Hypothalamus (tissue), 51 donors: ENCODE data around the gene N4BP2L2.
"Not testable (repeated sequence)": the region's sequence is repeated elsewhere in the genome, so short reads cannot be mapped to it uniquely, and the experiment has no call there.

Source experiments
- DNase-seq, 51 donors: peaks; one replicate each; lab custom pipeline; 2025; lab: John Stamatoyannopoulos, UW

Gene N4BP2L2

DNA sequence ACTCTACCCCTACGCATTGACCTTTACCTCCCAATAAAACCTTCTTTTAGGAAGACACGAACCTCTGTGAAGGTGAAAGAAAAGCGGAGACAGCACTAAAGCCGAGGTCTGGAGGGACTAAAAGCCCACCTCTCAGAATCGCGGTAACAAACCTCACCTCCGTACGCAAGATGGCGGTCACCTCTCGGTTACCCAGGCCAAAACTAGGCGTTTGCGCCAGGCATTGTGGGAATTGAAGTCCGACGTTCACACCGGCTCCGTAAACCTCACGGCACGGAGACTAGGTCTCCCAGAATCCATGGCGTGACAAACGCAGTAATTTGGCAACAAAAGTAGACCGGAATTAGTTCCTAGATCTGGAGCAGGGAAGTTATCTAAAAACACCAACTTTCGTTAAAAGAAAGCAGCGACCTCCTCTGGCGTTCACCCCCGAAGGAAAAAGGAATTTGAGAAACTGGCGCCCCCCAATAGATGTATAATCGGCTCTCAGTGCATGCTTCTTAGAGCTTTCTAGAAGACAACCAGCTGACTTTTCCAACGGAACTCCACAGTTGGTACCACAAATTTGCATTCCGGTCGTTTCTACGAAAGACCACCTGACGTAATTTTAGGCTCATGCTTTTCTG, at the start of gene N4BP2L2:
Gene N4BP2L2, minus strand, starts transcription at position 175 of the 626 bp plus-strand sequence. CDS start 1,768 bp downstream, outside the sequence.
- peak; percentile 27 to 97 (median 90) for DNase-seq

DNA sequence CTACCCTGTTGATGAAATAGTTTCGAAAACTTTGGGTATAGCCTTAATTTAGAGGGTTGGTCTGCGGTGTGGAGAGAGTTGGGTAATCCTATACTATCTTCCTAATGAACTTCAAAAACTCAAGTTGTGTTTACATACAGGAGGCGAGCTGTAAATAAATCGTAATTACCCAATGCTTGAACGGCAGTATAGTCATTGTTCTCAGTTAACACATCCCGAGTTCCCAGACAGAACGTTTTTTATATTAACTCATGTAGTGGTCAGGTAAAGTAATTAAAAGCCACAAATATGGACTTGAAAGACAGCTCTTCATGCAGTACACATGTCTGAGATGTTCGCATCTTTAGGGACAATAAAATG, 49.2 kb upstream of the N4BP2L2 start:
- peak in 1 of 51 donors; percentile 37 for DNase-seq

GRCh38 chr13:32587011-32587810, 48.6 kb upstream of the N4BP2L2 start:
- peak; percentile 5 to 82 (median 55) for DNase-seq

- DNase-seq = peak; percentile 46 to 97 (median 89)
Measured at GRCh38 chr13:32586080-32586900, 47.7 kb upstream of the N4BP2L2 start, which contains the start of gene PDS5B. TSS of gene PDS5B (plus strand) at chr13:32586452. CDS start at chr13:32648773, 62,321 bp downstream.

DNA sequence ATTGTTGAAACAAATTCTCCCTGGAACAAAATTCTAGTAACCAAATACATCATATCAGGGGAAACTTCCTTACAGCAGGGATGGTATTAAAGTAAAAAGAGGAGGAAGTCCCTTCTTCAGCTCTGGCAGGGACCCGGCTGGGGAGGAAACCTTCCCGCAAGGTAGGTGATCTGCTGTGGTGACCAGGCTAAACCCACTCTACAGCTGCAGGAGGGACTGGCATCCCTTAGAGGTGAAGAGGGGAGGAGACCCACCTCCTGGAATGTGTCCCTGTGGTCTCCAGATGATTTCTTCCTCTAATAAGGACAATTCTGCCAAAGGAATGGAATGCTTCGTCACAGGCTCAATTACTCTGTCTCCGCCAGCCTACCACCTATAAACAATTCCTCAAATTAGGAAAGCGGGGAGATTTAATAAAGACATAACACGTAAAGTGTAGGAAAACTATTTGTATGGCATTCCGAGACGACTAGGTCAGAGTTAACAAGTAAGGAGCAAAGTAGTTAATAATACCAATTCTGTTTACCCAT, 47.0 kb upstream of the N4BP2L2 start:
- peak in 10 of 51 donors; percentile 0 to 46 (median 2) for DNase-seq

DNA sequence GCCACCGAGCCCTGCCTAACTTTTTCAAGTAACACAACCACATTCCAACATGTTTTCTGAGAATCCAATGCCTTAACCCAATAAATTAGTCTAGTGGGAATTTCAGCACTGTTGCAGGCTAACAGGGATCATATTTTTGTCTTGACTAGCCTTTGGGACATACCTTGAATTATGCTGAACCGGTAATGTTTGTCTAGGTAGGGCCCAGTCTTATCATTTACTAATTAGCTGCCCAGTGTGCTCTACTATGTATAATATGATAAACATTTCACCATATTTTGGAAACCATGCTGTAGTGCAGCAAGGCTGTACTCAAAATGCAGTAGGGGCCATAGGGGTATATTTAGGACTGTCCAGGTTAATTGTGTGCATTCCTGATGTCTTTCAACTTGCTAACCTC, 44.4 kb upstream of the N4BP2L2 start:
- DNase-seq = no peak

DNA sequence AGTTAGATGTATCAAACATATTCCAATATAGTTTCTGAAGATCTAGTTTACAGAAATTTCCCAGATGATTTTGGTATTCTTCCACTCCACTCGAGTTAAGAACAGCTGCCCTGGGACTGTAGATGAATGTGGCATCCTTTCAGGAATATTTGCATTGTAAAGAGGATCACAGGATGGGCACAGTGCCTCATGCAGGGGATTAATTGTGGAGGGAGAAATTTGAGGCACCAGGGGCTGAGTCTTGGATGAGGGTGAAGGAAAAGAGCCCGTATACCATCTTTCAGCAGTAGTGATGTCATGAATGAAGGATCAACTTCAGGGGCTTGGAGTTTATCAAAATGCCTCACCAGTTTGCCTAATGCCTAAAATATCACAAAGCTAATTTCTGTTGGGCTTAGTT, 43.7 kb upstream of the N4BP2L2 start:
- no peak for DNase-seq

GRCh38 chr13:32581177-32581786, 42.7 kb upstream of the N4BP2L2 start:
- peak in 1 of 51 donors; percentile 20 for DNase-seq

- no peak for DNase-seq
Measured at GRCh38 chr13:32577032-32577431, 38.4 kb upstream of the N4BP2L2 start.

- DNase-seq = not testable (repeated sequence)
Measured at GRCh38 chr13:32575687-32576086, 37.1 kb upstream of the N4BP2L2 start.

DNA sequence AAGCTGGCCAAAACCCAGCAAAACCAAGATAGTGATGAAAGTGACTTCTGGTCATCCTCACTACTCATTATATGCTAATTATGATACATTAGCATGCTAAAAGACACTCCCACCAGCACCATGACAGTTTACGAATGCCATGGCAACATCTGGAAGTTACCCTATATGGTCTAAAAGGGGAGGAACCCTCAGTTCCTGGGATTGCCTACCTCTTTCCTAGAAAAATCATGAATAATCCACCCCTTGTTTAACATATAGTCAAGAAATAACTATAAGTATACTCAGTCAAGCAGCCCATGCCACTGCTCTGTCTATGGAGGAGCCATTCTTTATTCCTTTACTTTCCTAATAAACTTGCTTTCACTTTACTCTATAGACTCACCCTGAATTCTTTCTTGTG, 22.2 kb upstream of the N4BP2L2 start:
- DNase-seq = not testable (repeated sequence)

DNA sequence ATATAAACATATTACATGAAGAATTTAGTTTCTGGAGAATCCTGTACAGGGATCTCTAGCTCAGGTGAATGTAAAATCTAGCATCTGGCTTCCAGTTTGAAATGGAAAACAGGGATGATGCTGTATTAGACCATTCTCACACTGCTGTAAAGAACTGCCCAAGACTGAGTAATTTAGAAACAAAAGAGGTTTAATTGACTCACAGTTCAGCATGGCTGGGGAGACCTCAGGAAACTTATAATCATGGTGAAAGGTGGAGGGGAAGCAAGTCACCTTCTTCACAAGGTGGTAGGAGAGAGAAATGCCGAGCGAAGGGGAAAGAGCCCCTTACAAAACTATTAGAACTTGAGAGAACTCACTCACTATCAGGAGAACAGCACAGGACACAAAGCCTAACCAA, 17.0 kb upstream of the N4BP2L2 start:
- no peak for DNase-seq

DNA sequence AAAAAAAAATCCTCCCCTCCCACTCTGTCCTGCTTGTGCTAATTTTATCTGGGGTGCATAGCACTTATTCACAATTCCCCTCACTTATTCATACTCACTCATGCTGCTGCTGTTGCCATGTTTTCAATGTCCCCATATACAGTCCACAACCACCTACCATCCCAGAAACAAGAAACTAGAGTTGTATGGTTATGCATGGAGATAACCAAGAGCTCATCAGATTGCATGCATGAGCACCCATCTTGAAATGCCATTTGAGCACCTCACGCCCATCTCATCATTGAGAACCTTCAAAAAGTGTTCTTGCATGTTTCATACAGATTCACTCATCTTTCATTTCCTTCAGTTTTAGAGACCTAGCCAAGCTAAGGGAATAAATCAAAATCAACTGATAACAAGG, 15.1 kb upstream of the N4BP2L2 start:
- DNase-seq = no peak

- DNase-seq = no peak
Measured at GRCh38 chr13:32549788-32550187, 11.2 kb upstream of the N4BP2L2 start.

GRCh38 chr13:32548837-32549236, 10.2 kb upstream of the N4BP2L2 start:
- DNase-seq = no peak

DNA sequence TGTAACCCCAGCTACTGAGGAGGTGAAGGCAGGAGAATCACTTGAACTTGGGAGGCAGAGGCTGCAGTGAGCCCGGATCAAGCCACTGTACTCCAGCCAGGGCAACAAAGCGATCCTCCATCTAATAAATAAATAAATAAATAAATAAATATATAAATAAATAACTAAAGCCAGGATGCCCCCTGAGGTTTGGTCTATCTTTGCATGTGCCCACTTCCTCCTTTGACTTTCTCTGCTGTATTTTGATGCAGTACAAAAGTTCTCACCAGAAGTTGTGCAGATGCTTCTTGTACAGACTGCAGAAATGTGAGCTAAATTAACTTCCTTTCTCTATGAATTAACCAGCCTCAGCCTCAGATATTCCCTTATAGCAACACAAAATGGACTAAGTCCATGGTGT, 6.5 kb upstream of the N4BP2L2 start:
- DNase-seq = no peak

DNA sequence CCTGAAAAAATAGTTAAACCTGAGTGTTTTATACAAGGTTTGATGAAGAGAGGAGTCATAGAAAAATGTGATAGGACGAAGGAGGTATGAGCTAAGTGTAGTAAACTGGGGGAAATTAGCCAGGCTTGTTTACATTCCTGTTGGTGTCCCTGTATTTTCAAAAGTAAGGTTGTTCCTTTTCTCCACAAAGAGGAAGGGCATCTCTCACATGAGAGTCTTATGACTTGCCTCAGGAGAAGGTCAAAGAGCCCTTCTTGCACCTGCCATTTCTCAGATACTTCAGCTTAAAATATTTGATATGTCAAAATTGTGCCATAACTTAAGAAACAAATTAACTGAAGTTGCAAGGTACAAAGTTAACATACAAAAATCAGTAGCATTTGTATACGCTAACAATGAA, 3.6 kb upstream of the N4BP2L2 start:
- DNase-seq = no peak

DNA sequence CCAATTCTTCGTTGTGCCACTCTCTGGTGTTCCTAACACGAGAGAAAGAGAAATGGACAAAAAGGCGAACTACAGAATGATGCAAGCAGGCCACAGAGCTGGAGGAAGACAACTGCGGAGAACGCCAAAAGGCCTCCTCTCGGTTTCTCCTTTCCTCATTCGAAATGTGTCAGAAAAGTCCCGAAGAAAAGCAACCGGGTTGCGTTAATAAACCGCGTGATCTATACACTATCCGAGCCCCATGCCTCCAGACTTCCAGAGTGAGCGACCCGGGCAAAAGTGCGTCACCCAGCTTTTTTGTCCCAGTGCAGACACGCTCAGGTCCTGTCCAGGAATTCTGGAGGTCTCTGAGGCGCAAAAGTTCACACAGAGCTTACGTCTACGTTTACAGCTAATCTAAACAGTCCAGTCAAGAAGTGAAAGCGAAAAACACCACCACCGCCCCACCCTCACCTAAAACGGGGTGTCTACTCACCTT, 413 bp downstream of the N4BP2L2 start:
- DNase-seq = peak in 26 of 51 donors; percentile 13 to 76 (median 44)

DNA sequence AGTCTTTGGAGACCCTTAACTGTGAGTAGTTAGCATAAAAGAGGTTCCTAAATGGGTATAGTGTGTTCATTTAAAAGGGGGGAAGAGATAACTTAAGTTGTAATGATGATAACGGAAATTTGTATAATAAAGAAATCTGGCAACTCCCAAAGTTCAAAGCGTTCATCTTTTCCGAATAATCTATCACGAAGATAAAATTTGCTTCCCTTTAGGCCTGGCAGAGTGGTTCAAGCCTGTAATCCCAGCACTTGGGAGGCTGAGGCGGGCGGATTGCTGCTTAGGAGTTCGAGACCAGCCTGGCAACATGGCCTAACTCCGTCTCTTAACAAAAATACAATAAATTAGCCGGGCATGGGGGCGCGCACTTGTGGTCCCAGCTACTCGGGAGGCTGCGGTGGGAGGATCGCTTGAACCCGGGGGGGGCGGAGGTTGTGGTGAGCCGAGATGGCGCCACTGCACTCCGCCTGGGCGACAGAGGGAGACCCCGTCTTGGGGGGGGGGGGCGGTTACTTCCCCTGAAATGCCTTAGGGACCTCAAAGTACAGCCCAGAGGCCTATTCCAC, 934 bp downstream of the N4BP2L2 start:
- peak in 17 of 51 donors; percentile 4 to 49 (median 21) for DNase-seq

- DNase-seq = no peak
Measured at GRCh38 chr13:32535748-32536147, 2.8 kb downstream of the N4BP2L2 start.
